Dedifferentiated amniotic fluid mesenchymal stem cell (primary cell): ENCODE measurements around the gene CDKN2B-AS1.

Experiments used
- DNase-seq: peaks from one replicate; pipeline ENCODE4 v3.0.0-alpha.2; 2016; ENCODE audit errors: extremely low spot score

Gene CDKN2B-AS1

GRCh38 chr9:22154064-22154463 lies 159.5 kb downstream of the CDKN2B-AS1 start:
- no peak for DNase-seq

DNA sequence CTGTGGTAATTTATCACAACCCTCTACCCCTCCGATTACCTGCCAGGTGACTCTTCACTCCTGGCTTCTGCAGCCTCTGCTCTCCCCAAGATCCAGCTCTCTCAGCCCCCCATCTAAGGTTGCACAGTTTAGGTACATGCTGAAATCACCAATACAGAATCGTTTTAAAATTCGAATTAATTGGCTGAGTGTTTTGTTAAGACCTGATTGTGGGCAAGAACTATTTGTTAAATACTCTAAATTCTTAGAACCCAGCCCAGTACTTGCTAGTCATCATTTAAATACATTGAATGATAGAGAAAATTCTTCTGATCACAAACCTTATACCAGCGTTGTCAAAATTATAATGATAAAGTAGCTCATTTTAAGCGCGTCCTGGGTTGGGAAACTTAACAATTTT lies 162.0 kb downstream of the CDKN2B-AS1 start:
- no peak for DNase-seq

DNA sequence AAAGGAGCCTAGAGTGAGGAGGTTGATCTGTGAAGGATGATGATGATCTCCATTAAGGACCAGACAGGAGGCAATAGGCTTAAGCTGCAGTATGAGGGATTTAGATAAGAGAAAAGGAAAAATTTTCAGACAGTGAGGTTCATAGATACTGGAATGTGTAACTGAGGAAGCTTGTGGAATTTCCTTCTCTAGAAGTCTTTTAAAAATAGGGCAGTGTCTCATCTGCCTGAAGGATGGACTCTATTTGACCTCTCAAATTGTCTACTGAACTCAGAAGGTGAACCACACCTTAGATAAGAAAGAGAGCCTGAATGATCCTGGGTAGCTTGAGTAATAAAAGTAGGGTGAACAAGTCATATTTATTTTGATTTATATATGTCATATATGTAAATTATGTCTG lies 162.7 kb downstream of the CDKN2B-AS1 start:
- no peak for DNase-seq

DNA sequence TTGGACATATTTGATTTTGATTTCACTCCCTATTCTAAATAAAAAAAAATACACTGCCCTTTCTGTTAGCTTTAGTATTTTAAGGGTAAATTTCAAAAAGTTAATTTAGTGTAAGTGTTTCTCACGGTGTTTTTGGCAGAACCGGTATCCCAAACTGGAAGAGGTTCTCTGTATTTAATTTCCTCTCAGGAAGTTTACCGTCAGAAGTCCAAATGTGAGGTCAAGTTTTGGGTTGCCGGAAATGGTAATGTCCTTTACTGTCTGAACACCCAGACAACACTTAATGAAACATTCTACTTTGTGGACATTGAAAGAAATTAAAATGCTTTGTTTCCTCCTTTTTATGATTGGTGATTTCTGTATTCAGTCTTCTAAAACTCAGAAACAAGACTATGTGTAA lies 163.2 kb downstream of the CDKN2B-AS1 start:
- no peak for DNase-seq

GRCh38 chr9:22158271-22158670 lies 163.7 kb downstream of the CDKN2B-AS1 start:
- DNase-seq: no peak

DNA sequence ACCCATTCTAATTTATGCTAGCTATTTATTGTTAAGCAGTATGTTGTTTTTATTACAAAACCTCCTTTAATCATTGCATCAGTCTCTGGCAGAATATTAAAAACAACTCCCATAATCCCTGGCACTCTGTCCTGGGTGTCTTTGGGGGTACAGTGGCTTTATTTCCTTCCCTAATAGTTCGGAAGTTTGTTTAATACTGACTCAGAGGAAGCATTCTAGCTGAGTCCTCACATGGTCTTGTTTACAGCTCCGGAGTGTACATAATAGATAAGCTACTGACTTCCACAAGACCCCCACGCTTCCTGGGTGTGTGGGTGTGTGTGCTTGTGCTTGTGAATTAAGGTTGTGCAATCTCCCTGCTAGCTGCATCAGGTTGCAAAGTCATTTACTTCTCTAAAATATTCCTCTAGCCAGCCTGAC lies 164.3 kb downstream of the CDKN2B-AS1 start:
- peak; percentile 40 for DNase-seq

- no peak for DNase-seq
Measured at GRCh38 chr9:22159586-22159985, 165.0 kb downstream of the CDKN2B-AS1 start.

DNA sequence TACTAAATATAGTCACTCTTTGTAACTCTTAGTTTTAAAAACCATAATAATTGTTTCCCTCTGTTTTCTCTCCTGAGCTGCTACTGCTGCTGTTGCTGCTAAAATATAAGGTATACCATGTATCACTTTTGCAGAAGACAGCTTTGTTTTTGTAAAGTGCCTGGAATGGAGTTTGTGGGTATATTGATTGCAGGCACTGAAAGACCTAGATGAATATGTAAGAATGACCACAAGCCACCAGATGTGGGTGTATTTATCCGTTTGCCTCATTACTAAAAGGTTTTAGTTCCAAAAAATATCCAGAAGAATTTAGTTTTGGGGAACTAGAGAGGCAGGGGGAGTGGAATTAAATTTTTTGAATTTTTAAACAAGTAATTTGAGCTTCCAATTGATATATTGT lies 165.6 kb downstream of the CDKN2B-AS1 start:
- no peak for DNase-seq

DNA sequence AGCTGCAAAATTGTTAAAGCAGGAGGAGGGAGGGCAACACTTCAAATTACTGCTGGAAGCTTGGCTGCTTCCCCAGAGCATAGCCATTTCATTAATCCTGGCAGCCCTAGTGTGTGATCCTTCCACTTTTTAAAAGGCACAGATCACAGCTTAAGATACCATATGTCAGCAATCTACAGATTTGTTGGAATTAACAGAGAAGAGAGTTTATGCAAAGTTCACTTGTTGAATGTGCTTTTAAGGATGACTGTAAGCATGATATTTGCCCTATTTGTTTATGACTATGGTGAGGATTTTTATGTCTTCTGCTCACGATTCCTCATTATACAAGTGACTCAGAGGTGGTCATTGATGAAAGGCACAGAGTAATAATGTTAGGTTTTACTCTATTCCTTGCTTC lies 170.6 kb downstream of the CDKN2B-AS1 start:
- no peak for DNase-seq

DNA sequence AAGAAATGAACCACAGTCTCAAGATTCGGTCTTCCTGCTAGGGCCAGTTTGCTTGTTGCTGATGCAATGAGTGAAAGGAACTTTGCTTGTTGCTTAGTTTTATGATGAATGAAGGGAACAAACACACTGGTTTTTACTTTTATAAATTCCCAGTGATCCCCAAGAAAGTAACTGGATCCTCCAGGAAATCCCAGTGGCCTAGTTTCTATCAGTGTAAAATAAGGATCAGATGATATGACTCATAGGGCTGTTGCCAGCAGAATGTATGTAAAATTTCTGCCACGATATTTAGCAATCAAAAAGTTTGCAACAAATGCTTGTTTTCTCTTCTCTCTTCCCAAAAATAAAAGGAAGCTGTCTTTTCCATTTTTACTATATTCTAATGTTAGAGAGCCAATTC lies 174.7 kb downstream of the CDKN2B-AS1 start:
- peak; percentile 71 for DNase-seq

GRCh38 chr9:22169727-22170503 lies 175.3 kb downstream of the CDKN2B-AS1 start:
- DNase-seq: no peak
